Endothelial cell of umbilical vein (primary cell): ENCODE measurements around the gene TIRAP. TPM values are rescaled to one million over a fixed set of nuclear protein-coding genes. Genes with fewer than 3 reads are reported as not detected.
A peak's percentile ranks its signal among the peaks of the same experiment; 100 is the strongest.

Experiments used
- BruUV-seq: library from RNA; stranded (reverse); fragments of 400-500 nt; replicated peaks from 2 replicates; lab custom pipeline; 2021; lab: Mats Ljungman, UMichigan
- CTCF ChIA-PET: fragments of 300-600, 350-600 bp; sonication (Branson Sonifier 250); formaldehyde crosslinking; loops from one replicate; lab custom pipeline; 2021; ENCODE audit warnings: antibody characterized with exemption, inconsistent platforms; lab: Charles Lee
- POLR2A ChIA-PET: fragments of 300-600, 350-600 bp; sonication (Branson Sonifier 250); formaldehyde crosslinking; loops from one replicate; lab custom pipeline; 2021; ENCODE audit warnings: antibody characterized with exemption, inconsistent platforms; lab: Charles Lee
- DNase-seq: peaks from one replicate; pipeline ENCODE4 v3.0.0-alpha.2; 2011; ENCODE audit warnings: low read depth, low spot score
- FAIRE-seq: peaks from 2 replicates; lab custom pipeline; 2011; peaks lifted over from hg19 to GRCh38; lab: Jason Lieb, UNC
- H2AFZ ChIP-seq: 2 replicates; pipeline ENCODE4 v1.6.0; 2012; ENCODE audit warnings: low read depth, low read length, control low read depth, inconsistent platforms
- H3K27ac ChIP-seq: 2 replicates; pipeline ENCODE4 v1.5.1; 2011; ENCODE audit warnings: low read depth, mild to moderate bottlenecking, control low read depth, low read length, moderate library complexity; ENCODE audit not compliant: insufficient read depth
- H3K27me3 ChIP-seq, 2 experiments: 2 replicates each; pipeline versions ENCODE4 v1.6.0 to v1.6.1; 2011; ENCODE audit warnings: low read length in 2 of 2, mixed read lengths in 1 of 2; ENCODE audit not compliant: control insufficient read depth in 2 of 2, insufficient read depth in 2 of 2
- H3K36me3 ChIP-seq, 2 experiments: 2 replicates in 1 of 2; 3 replicates in 1 of 2; pipeline ENCODE4 v1.5.1; 2011; ENCODE audit warnings: low read length in 2 of 2, mild to moderate bottlenecking in 1 of 2, moderate library complexity in 1 of 2; ENCODE audit not compliant: control insufficient read depth in 2 of 2, insufficient read depth in 2 of 2; ENCODE audit errors: extremely low read depth in 1 of 2
- H3K4me1 ChIP-seq: 3 replicates; pipeline ENCODE4 v1.5.1; 2011; ENCODE audit warnings: mild to moderate bottlenecking, low read length; ENCODE audit not compliant: control insufficient read depth, insufficient read depth; ENCODE audit errors: extremely low read depth
- H3K4me2 ChIP-seq: 2 replicates; pipeline ENCODE4 v1.6.1; 2011; ENCODE audit warnings: low read length, control low read depth, mixed read lengths; ENCODE audit not compliant: insufficient read depth
- H3K4me3 ChIP-seq, 3 experiments: fragments of 200-600 bp in 1 of 3; sonication (generic), shearing (Covaris generic) in 1 of 3; replicated peaks in 1 of 3; 2 replicates each; pipeline ENCODE4 v1.5.1; 2011 to 2016; ENCODE audit warnings: control low read depth in 3 of 3, low read length in 3 of 3, mild to moderate bottlenecking in 2 of 3, inconsistent platforms in 1 of 3, low read depth in 1 of 3, moderate library complexity in 1 of 3; ENCODE audit not compliant: insufficient read depth in 1 of 3
- H3K79me2 ChIP-seq: 2 replicates; pipeline ENCODE4 v1.6.0; 2012; ENCODE audit warnings: low read length, inconsistent platforms; ENCODE audit not compliant: control insufficient read depth, insufficient read depth
- H3K9ac ChIP-seq: replicated peaks from 2 replicates; pipeline ENCODE3; 2011; ENCODE audit warnings: low read length, control low read depth; ENCODE audit not compliant: insufficient read depth; ENCODE audit errors: extremely low read depth
- H3K9me1 ChIP-seq: replicated peaks from 3 replicates; pipeline ENCODE4 v1.6.0; 2011; ENCODE audit warnings: mild to moderate bottlenecking, low read length; ENCODE audit not compliant: control insufficient read depth, insufficient read depth; ENCODE audit errors: extremely low read depth
- H3K9me3 ChIP-seq: replicated peaks from 2 replicates; pipeline ENCODE4 v1.5.1; 2012; ENCODE audit warnings: low read length, inconsistent platforms; ENCODE audit not compliant: control insufficient read depth, insufficient read depth
- H4K20me1 ChIP-seq: replicated peaks from 2 replicates; pipeline ENCODE3; 2011; ENCODE audit warnings: mild to moderate bottlenecking, low read length; ENCODE audit not compliant: control insufficient read depth, insufficient read depth; ENCODE audit errors: extremely low read depth
- CTCF ChIP-seq, 2 donors: IDR thresholded peaks; 1 replicate in 1 of 2; 2 replicates in 1 of 2; pipeline ENCODE4 v1.5.1; 2011; ENCODE audit warnings: low read length in 2 of 2, mild to moderate bottlenecking in 2 of 2, moderate library complexity in 2 of 2, control low read depth in 1 of 2, inconsistent platforms in 1 of 2, low read depth in 1 of 2; ENCODE audit not compliant: insufficient read depth in 1 of 2; ENCODE audit errors: extremely low read depth in 1 of 2
- EZH2 ChIP-seq: IDR thresholded peaks from 2 replicates; pipeline ENCODE4 v1.6.1; 2012; ENCODE audit warnings: borderline replicate concordance, low read depth, mild to moderate bottlenecking, moderate library complexity, low read length, inconsistent platforms; ENCODE audit not compliant: severe bottlenecking
- FOS ChIP-seq: IDR thresholded peaks from 2 replicates; pipeline ENCODE4 v1.6.1; 2011; ENCODE audit warnings: mild to moderate bottlenecking, low read length, moderate library complexity, borderline replicate concordance; ENCODE audit not compliant: insufficient read depth
- GATA2 ChIP-seq: IDR thresholded peaks from 2 replicates; pipeline ENCODE4 v1.7.0; 2011; ENCODE audit warnings: low read depth, mild to moderate bottlenecking, moderate library complexity, mixed read lengths, low read length; ENCODE audit not compliant: insufficient read length, insufficient read depth
- JUN ChIP-seq: IDR thresholded peaks from 2 replicates; pipeline ENCODE4 v1.6.1; 2011; ENCODE audit warnings: borderline replicate concordance, low read depth; ENCODE audit not compliant: insufficient read length, insufficient read depth
- MAX ChIP-seq: IDR thresholded peaks from 2 replicates; pipeline ENCODE4 v1.6.1; 2011; ENCODE audit not compliant: insufficient read depth, insufficient read length
- MYC ChIP-seq: IDR thresholded peaks from one replicate; pipeline ENCODE4 v1.6.1; 2011; ENCODE audit warnings: mild to moderate bottlenecking, low read depth, low read length
- POLR2A ChIP-seq: IDR thresholded peaks from 2 replicates; pipeline ENCODE4 v1.6.1; 2012; ENCODE audit warnings: low read depth, mild to moderate bottlenecking, control low read depth, low read length
- POLR2AphosphoS5 ChIP-seq: IDR thresholded peaks from 2 replicates; pipeline ENCODE4 v1.6.1; 2012; ENCODE audit warnings: low read depth, mild to moderate bottlenecking, control low read depth, low read length, moderate library complexity; ENCODE audit not compliant: insufficient read depth
- dilution Hi-C: fragments of 300-500 bp; cut with MboI; formaldehyde crosslinking; loops from one replicate; pipeline ENCODE4 v1.15.0; 2019; ENCODE audit warnings: low sequenced_read_pairs; ENCODE audit not compliant: extremely low pct_ligation_motif_present
- intact Hi-C: fragments of 100-400 bp; cut with micrococcal nuclease; formaldehyde crosslinking; loops from one replicate; pipeline ENCODE4 v1.10.0; 2022
- polyA plus RNA-seq, 4 experiments: library from polyadenylated mRNA; depleted of rRNA in 3 of 4; stranded (reverse) in 3 of 4; unstranded in 1 of 4; fragments of >200 nt; gene quantifications; 2 replicates each; pipeline versions ENCODE4 v1.2.1 to v1.2.3, GENCODE V29; 2011 to 2012; ENCODE audit warnings: missing spikeins in 1 of 4
- total RNA-seq: library from RNA; stranded (reverse); gene quantifications from 2 replicates; pipeline ENCODE4 v1.2.3, GENCODE V29; 2021

TIRAP gene
- total and polyA plus RNA-seq, 2 donors (not counting 3 experiments of a cell fraction or from before 2014, with no cell fraction given), result 9.3 to 11.0 TPM

- Histone ChIP-seq H2AFZ (no peak overlapping the region), H3K9ac (no peak overlapping the region), H3K4me2 (peak overlapping the region; percentile 38), H3K36me3 (peaks cover 7% of the 10 kb centered on the region in 2 experiments), H3K27ac (peak overlapping the region; percentile 73), H4K20me1 (no peaks in the 10 kb centered on the region), H3K27me3 (no peaks in the 10 kb centered on the region), H3K9me1 (no peaks in the 10 kb centered on the region), H3K4me3 (no peak overlapping the region), H3K79me2 (no peaks in the 10 kb centered on the region), H3K9me3 (no peaks in the 10 kb centered on the region), H3K4me1 (peaks cover 13% of the 10 kb centered on the region)
- TF ChIP-seq POLR2AphosphoS5, result peak; percentile 21
- TF ChIP-seq GATA2, result no peak
- no peak for TF ChIP-seq FOS
- ChIA-PET POLR2A (no interaction called here), CTCF (interaction anchor here (0.7 to 1.9 kb wide), 4 partner anchors 15 to 40 kb away, joined by 3 to 6 read pairs (median 4); partner anchors contain the start of genes FAM118B and RPUSD4)
- DNase-seq, result peak; percentile 92
- dilution Hi-C loops (no loop called here), intact Hi-C loops (loop anchor here (1.0 to 2.0 kb wide), 2 partner anchors 16 to 36 kb away; partner anchors contain the start of genes FAM118B and RPUSD4)
- BruUV-seq, result no TSS peak
- peak; percentile 91 for FAIRE-seq
These were observed 36.3 kb upstream of the TIRAP start for GRCh38 chr11:126246636-126247035.

- peaks cover 3% of the 10 kb centered on the region for H3K9me1 ChIP-seq
- dilution Hi-C loops, result no loop called here
- H3K27ac ChIP-seq, result no peak overlapping the region
- H3K4me2 ChIP-seq, result no peak overlapping the region
- no peak overlapping the region for H3K4me3 ChIP-seq
- H3K27me3 ChIP-seq, result no peaks in the 10 kb centered on the region
- CTCF ChIA-PET, result no interaction called here
- no peak for FAIRE-seq
- H3K9me3 ChIP-seq, result no peaks in the 10 kb centered on the region
- no peak overlapping the region for H2AFZ ChIP-seq
- POLR2A ChIA-PET, result no interaction called here
- H3K79me2 ChIP-seq, result no peaks in the 10 kb centered on the region
- peaks cover 8 to 16% of the 10 kb centered on the region in 2 experiments for H3K36me3 ChIP-seq
- DNase-seq, result no peak
- TF ChIP-seq POLR2A (no peak), JUN (no peak), MYC (no peak), EZH2 (no peak), MAX (no peak), POLR2AphosphoS5 (no peak), FOS (no peak), CTCF (IDR thresholded peaks at IDR 0.05; ENCODE audit: extremely low read depth in 1 of 2, insufficient read depth in 1 of 2, low read depth in 1 of 2, low read length in 2 of 2) (no peak), GATA2 (no peak)
- intact Hi-C loops, result no loop called here
- H3K4me1 ChIP-seq, result no peaks in the 10 kb centered on the region
- no peaks in the 10 kb centered on the region for H4K20me1 ChIP-seq
- H3K9ac ChIP-seq, result no peak overlapping the region
- BruUV-seq, result no TSS peak
These were observed 29.6 kb upstream of the TIRAP start for GRCh38 chr11:126253265-126253664.
